Daoy (cell line): ENCODE measurements around the gene SIRT4. TPM values are rescaled to one million over a fixed set of nuclear protein-coding genes. Genes with fewer than 3 reads are reported as not detected.
"Not testable (repeated sequence)": the region's sequence is repeated elsewhere in the genome, so short reads cannot be mapped to it uniquely, and the experiment has no call there.

Experiments
- DNase-seq: peaks from one replicate; pipeline ENCODE4 v3.0.0-alpha.2; 2015; ENCODE audit warnings: low read depth
- total RNA-seq: library from RNA; depleted of rRNA; stranded (reverse); fragments of >200 nt; shearing (Covaris generic); gene quantifications from 2 replicates; pipeline ENCODE4 v1.2.3, GENCODE V29; 2014; rRNA removed

SIRT4 gene
- 1.8 and 5.6 TPM in 2 replicates for total RNA-seq

- peak; percentile 93 for DNase-seq
These were observed at the start of gene SIRT4 for GRCh38 chr12:120301962-120302815. SIRT4 (plus strand) TSS chr12:120302321; CDS start chr12:120303562, 1,241 bp downstream.

GRCh38 chr12:120253313-120253712, 48.8 kb upstream of the SIRT4 start:
- not testable (repeated sequence) for DNase-seq

GRCh38 chr12:120254809-120255208, 47.3 kb upstream of the SIRT4 start:
- DNase-seq: no peak

GRCh38 chr12:120257041-120257821, 44.9 kb upstream of the SIRT4 start:
- peak; percentile 89 for DNase-seq

GRCh38 chr12:120258323-120258896, 43.7 kb upstream of the SIRT4 start:
- DNase-seq: no peak

GRCh38 chr12:120259418-120260202, 42.5 kb upstream of the SIRT4 start:
- no peak for DNase-seq

- DNase-seq: no peak
These were observed 41.5 kb upstream of the SIRT4 start for GRCh38 chr12:120260607-120261006.

- peak; percentile 71 for DNase-seq
These were observed 39.9 kb upstream of the SIRT4 start for GRCh38 chr12:120261951-120262851.

- no peak for DNase-seq
These were observed 39.0 kb upstream of the SIRT4 start for GRCh38 chr12:120262852-120263747.

GRCh38 chr12:120263748-120264085, 38.4 kb upstream of the SIRT4 start:
- no peak for DNase-seq

- DNase-seq: no peak
These were observed 37.8 kb upstream of the SIRT4 start for GRCh38 chr12:120264086-120264903.

GRCh38 chr12:120264904-120265472, 37.1 kb upstream of the SIRT4 start:
- DNase-seq: no peak

GRCh38 chr12:120265473-120266179, 36.5 kb upstream of the SIRT4 start, which contains the start of gene PXN:
PXN (minus strand) TSS chr12:120265730; CDS start chr12:120265629, 101 bp downstream.
- peak; percentile 88 for DNase-seq

GRCh38 chr12:120266180-120266870, 35.8 kb upstream of the SIRT4 start:
- no peak for DNase-seq

GRCh38 chr12:120267736-120268135, 34.4 kb upstream of the SIRT4 start:
- no peak for DNase-seq

GRCh38 chr12:120276734-120277133, 25.4 kb upstream of the SIRT4 start:
- DNase-seq: no peak
